Transverse colon (tissue), 4 donors: ENCODE data around the gene SSTR5. TPM values are rescaled to one million over a fixed set of nuclear protein-coding genes. Genes with fewer than 3 reads are reported as not detected.

Experiments
- DNase-seq: peaks from one replicate; pipeline ENCODE4 v3.0.0-alpha.2; 2019
- H3K27ac ChIP-seq, 4 donors: fragments of 200-600 bp; sonication (generic); 2 replicates each; pipeline ENCODE4 v1.5.1; 2016 to 2018; ENCODE audit warnings: inconsistent platforms in 4 of 4
- H3K27me3 ChIP-seq: fragments of 200-600 bp; sonication (generic); 2 replicates; pipeline ENCODE4 v1.5.1; 2017; ENCODE audit warnings: inconsistent platforms
- H3K36me3 ChIP-seq, 4 donors: fragments of 200-600 bp; sonication (generic); 2 replicates each; pipeline ENCODE4 v1.5.1; 2017 to 2019; ENCODE audit warnings: inconsistent platforms in 4 of 4
- H3K4me1 ChIP-seq, 4 donors: fragments of 200-600 bp; sonication (generic); 2 replicates each; pipeline ENCODE4 v1.5.1; 2017 to 2020; ENCODE audit warnings: inconsistent platforms in 4 of 4
- H3K4me3 ChIP-seq, 4 donors: fragments of 200-600 bp; sonication (generic); 1 replicate in 1 of 4; 2 replicates in 3 of 4; pipeline versions ENCODE4 v1.5.1 to v1.6.1; 2017 to 2019; ENCODE audit warnings: inconsistent platforms in 4 of 4
- H3K9me3 ChIP-seq, 2 donors: fragments of 200-600 bp; sonication (generic); 2 replicates each; pipeline ENCODE4 v1.5.1; 2017 to 2019; ENCODE audit warnings: inconsistent platforms in 2 of 2
- CTCF ChIP-seq, 5 experiments: fragments of 200-600 bp in 3 of 5; fragments of 450-650 bp in 2 of 5; sonication (generic) in 3 of 5; IDR thresholded peaks; 1 replicate in 2 of 5; 2 replicates in 3 of 5; pipeline ENCODE4 v1.5.1; 2016 to 2017; ENCODE audit warnings: antibody characterized with exemption in 5 of 5, inconsistent platforms in 3 of 5, mild to moderate bottlenecking in 2 of 5, moderate library complexity in 1 of 5
- EP300 ChIP-seq: sonication (generic); formaldehyde crosslinking; IDR thresholded peaks from one replicate; pipeline ENCODE4 v1.6.1; 2017; ENCODE audit warnings: antibody characterized with exemption, low read depth
- POLR2A ChIP-seq: fragments of 450-650 bp; IDR thresholded peaks from one replicate; pipeline ENCODE4 v1.6.1; 2016; ENCODE audit warnings: antibody characterized with exemption, mild to moderate bottlenecking, moderate library complexity
- POLR2AphosphoS5 ChIP-seq, 3 donors: sonication (generic); formaldehyde crosslinking; IDR thresholded peaks; one replicate each; pipeline ENCODE4 v1.6.1; 2016; ENCODE audit warnings: antibody characterized with exemption in 3 of 3
- WGBS, 2 donors: methylation state at CpG; one replicate each; pipeline ENCODE4 v1.1.5; 2018; ENCODE audit warnings: low coverage in 1 of 2; 5-methylcytosine and 5-hydroxymethylcytosine counted together
- in situ Hi-C, 4 donors: fragments of 200-750 bp; cut with MboI; loops; one replicate each; pipeline versions ENCODE4 v1.15.0 to v1.15.1; 2017; ENCODE audit warnings: low sequenced_read_pairs in 3 of 4, low pct_ligation_motif_present in 1 of 4, low pct_unique_long_range_greater_than_20kb in 1 of 4
- intact Hi-C: fragments of 100-400 bp; cut with DNase I; formaldehyde crosslinking; loops from one replicate; pipeline ENCODE4 v1.15.1; 2023; ENCODE audit warnings: low total_unique reads
- total RNA-seq, 4 donors: library from RNA; depleted of rRNA; stranded (reverse); fragments of >200 nt; gene quantifications; one replicate each; pipeline ENCODE4 v1.1.0, GENCODE V29; 2016

Gene SSTR5
- total RNA-seq, 4 donors from 2014 or later: not detected

GRCh38 chr16:1061769-1062505 lies 10.6 kb upstream of the SSTR5 start:
- TF ChIP-seq CTCF (IDR thresholded peaks at IDR 0.05): no peak
- no peak for TF ChIP-seq EP300
- TF ChIP-seq POLR2A: no peak
- TF ChIP-seq POLR2AphosphoS5 (IDR thresholded peaks at IDR 0.05): no peak
- DNase-seq: no peak
- Histone ChIP-seq H3K4me1 (no peaks in the 10 kb centered on the region), H3K9me3 (no peaks in the 10 kb centered on the region), H3K36me3 (no peaks in the 10 kb centered on the region), H3K27me3 (peaks cover 46% of the 10 kb centered on the region), H3K4me3 (no peak overlapping the region), H3K27ac (no peak overlapping the region)
- intact Hi-C loops: no loop called here
- in situ Hi-C loops: loop anchor here in 2 of 4 donors (25.0 kb wide), 1 partner anchor 250 kb away; the partner anchor contains the start of gene GNG13 (in 2 of the 2)
- WGBS, 2 donors: 85% methylated on average over 33 of the region's 43 CpGs; no CpG with 5 or more reads in 1 of the 2 donors

- Histone ChIP-seq H3K9me3 (no peaks in the 10 kb centered on the region), H3K4me3 (no peak overlapping the region), H3K36me3 (no peaks in the 10 kb centered on the region), H3K27ac (no peak overlapping the region), H3K4me1 (no peaks in the 10 kb centered on the region), H3K27me3 (peaks cover 46% of the 10 kb centered on the region)
- DNase-seq: no peak
- 60 to 73% methylated on average over 6 to 14 of the region's 20 CpGs for WGBS, 2 donors
- intact Hi-C loops: loop anchor here (1.0 kb wide), 1 partner anchor 26 kb away; no protein-coding TSS in a partner anchor
- TF ChIP-seq POLR2AphosphoS5 (IDR thresholded peaks at IDR 0.05) (no peak), EP300 (no peak), POLR2A (no peak), CTCF (IDR thresholded peaks at IDR 0.05) (no peak)
- in situ Hi-C loops: loop anchor here in 2 of 4 donors (25.0 kb wide), 1 partner anchor 251 kb away; the partner anchor contains the start of gene GNG13 (in 2 of the 2)
Observed at GRCh38 chr16:1062895-1063294, 9.7 kb upstream of the SSTR5 start.

GRCh38 chr16:1063728-1064127 lies 8.8 kb upstream of the SSTR5 start:
- H3K27me3 ChIP-seq: peaks cover 47% of the 10 kb centered on the region
- no peak for TF ChIP-seq EP300
- TF ChIP-seq POLR2A: no peak
- TF ChIP-seq POLR2AphosphoS5 (IDR thresholded peaks at IDR 0.05): no peak
- no peak for TF ChIP-seq CTCF (IDR thresholded peaks at IDR 0.05)
- intact Hi-C loops (loop anchor here (1.0 kb wide), 1 partner anchor 26 kb away; no protein-coding TSS in a partner anchor), in situ Hi-C loops (loop anchor here in 2 of 4 donors (25.0 kb wide), 1 partner anchor 251 kb away; the partner anchor contains the start of gene GNG13 (in 2 of the 2))
- WGBS, 2 donors: 69 to 70% methylated on average over 8 to 21 of the region's 21 CpGs
- DNase-seq: no peak
- no peaks in the 10 kb centered on the region for H3K36me3 ChIP-seq
- H3K9me3 ChIP-seq: no peaks in the 10 kb centered on the region
- H3K4me1 ChIP-seq: no peaks in the 10 kb centered on the region
- H3K4me3 ChIP-seq: no peak overlapping the region
- no peak overlapping the region for H3K27ac ChIP-seq

GRCh38 chr16:1065469-1066128 lies 6.9 kb upstream of the SSTR5 start:
- no peak for TF ChIP-seq CTCF (IDR thresholded peaks at IDR 0.05)
- no peak for TF ChIP-seq EP300
- TF ChIP-seq POLR2A: no peak
- no peak for TF ChIP-seq POLR2AphosphoS5 (IDR thresholded peaks at IDR 0.05)
- H3K36me3 ChIP-seq: no peaks in the 10 kb centered on the region
- intact Hi-C loops (no loop called here), in situ Hi-C loops (loop anchor here in 2 of 4 donors (25.0 kb wide), 1 partner anchor 253 kb away; the partner anchor contains the start of gene GNG13 (in 2 of the 2))
- H3K4me3 ChIP-seq: no peak overlapping the region
- no peak for DNase-seq
- H3K4me1 ChIP-seq: no peaks in the 10 kb centered on the region
- no peak overlapping the region for H3K27ac ChIP-seq
- H3K9me3 ChIP-seq: no peaks in the 10 kb centered on the region
- WGBS, 2 donors: 44% methylated on average over 51 of the region's 55 CpGs; no CpG with 5 or more reads in 1 of the 2 donors
- H3K27me3 ChIP-seq: peaks cover 66% of the 10 kb centered on the region
